GM21367 (cell line): Measurements from ENCODE around the gene CCNE1.
"Not testable (repeated sequence)": the region's sequence is repeated elsewhere in the genome, so short reads cannot be mapped to it uniquely, and the experiment has no call there.

Source experiments
- ATAC-seq: cut with Tn5 transposase; IDR thresholded peaks from one replicate; pipeline ENCODE4 v1.9.1; 2021; ENCODE audit not compliant: unreplicated experiment

The CCNE1 gene

GRCh38 chr19:29785955-29786589, 25.7 kb upstream of the CCNE1 start:
- ATAC-seq: no peak

- ATAC-seq: no peak
Observed at GRCh38 chr19:29787281-29787680, 24.5 kb upstream of the CCNE1 start.

- ATAC-seq: no peak
Observed at GRCh38 chr19:29789007-29789406, 22.8 kb upstream of the CCNE1 start.

- no peak for ATAC-seq
Observed at GRCh38 chr19:29793116-29793727, 18.6 kb upstream of the CCNE1 start.

- not testable (repeated sequence) for ATAC-seq
Observed at GRCh38 chr19:29794490-29794889, 17.3 kb upstream of the CCNE1 start.

- ATAC-seq: no peak
Observed at GRCh38 chr19:29795461-29796172, 16.2 kb upstream of the CCNE1 start.

GRCh38 chr19:29796173-29796573, 15.6 kb upstream of the CCNE1 start:
- no peak for ATAC-seq

- ATAC-seq: no peak
Observed at GRCh38 chr19:29798774-29799497, 12.9 kb upstream of the CCNE1 start.

GRCh38 chr19:29800100-29800825, 11.5 kb upstream of the CCNE1 start:
- ATAC-seq: no peak

- ATAC-seq: not testable (repeated sequence)
Observed at GRCh38 chr19:29803951-29804350, 7.8 kb upstream of the CCNE1 start.

GRCh38 chr19:29804493-29804892, 7.3 kb upstream of the CCNE1 start:
- ATAC-seq: no peak

- ATAC-seq: no peak
Observed at GRCh38 chr19:29805031-29805965, 6.5 kb upstream of the CCNE1 start.

GRCh38 chr19:29806098-29806866, 5.5 kb upstream of the CCNE1 start:
- ATAC-seq: no peak

GRCh38 chr19:29807178-29807577, 4.6 kb upstream of the CCNE1 start:
- no peak for ATAC-seq

GRCh38 chr19:29807870-29808405, 3.9 kb upstream of the CCNE1 start:
- no peak for ATAC-seq

GRCh38 chr19:29809795-29810503, 1.8 kb upstream of the CCNE1 start:
- no peak for ATAC-seq

GRCh38 chr19:29810504-29810871, 1.3 kb upstream of the CCNE1 start:
- ATAC-seq: no peak
